Thyroid gland (tissue), 4 donors: ENCODE data around the gene IMMT.

Experiments used
- CTCF ChIP-seq, 6 experiments: fragments of 200-600 bp in 3 of 6; fragments of 450-650 bp in 3 of 6; sonication (generic) in 3 of 6; IDR thresholded peaks; one replicate each; pipeline ENCODE4 v1.5.1; 2016 to 2019; ENCODE audit warnings: antibody characterized with exemption in 6 of 6, mild to moderate bottlenecking in 2 of 6, inconsistent platforms in 1 of 6, moderate library complexity in 1 of 6
- POLR2A ChIP-seq, 2 donors: fragments of 450-650 bp; IDR thresholded peaks; one replicate each; pipeline ENCODE4 v1.6.1; 2017; ENCODE audit warnings: antibody characterized with exemption in 2 of 2, mild to moderate bottlenecking in 2 of 2, moderate library complexity in 1 of 2

- TF ChIP-seq POLR2A (IDR thresholded peaks at IDR 0.05) (no peak), CTCF (IDR thresholded peaks at IDR 0.05) (no peak)
These were observed 31.6 kb upstream of the IMMT start for GRCh38 chr2:86226636-86227520.
